ENCODE results near the gene FLNC. TPM values are rescaled to one million over a fixed set of nuclear protein-coding genes. Genes with fewer than 3 reads are reported as not detected.

Gene FLNC
- polyA plus RNA-seq, 3 donors: 0.01 TPM; not detected in 2

- Histone ChIP-seq H4K20me1 (ENCODE audit: insufficient read depth, low read length) (no peaks in the 10 kb centered on the region), H3K9me3 (replicated peaks in 1 of 2; ENCODE audit: control insufficient read depth in 1 of 2, insufficient read depth in 1 of 2, low read length in 2 of 2) (no peaks in the 10 kb centered on the region), H3K27ac (ENCODE audit: low read depth in 1 of 2, low read length in 2 of 2) (no peak overlapping the region), H3K79me2 (ENCODE audit: insufficient read depth, low read length) (no peaks in the 10 kb centered on the region), H3K36me3 (replicated peaks in 1 of 2; ENCODE audit: control insufficient read depth in 1 of 2, insufficient read depth in 2 of 2, low read length in 2 of 2) (no peaks in the 10 kb centered on the region), H3K4me3 (replicated peaks in 1 of 3; ENCODE audit: low read depth in 2 of 3, low read length in 3 of 3) (no peak overlapping the region), H3K4me2 (replicated peaks; ENCODE audit: extremely low read depth, low read length, poor library complexity, severe bottlenecking) (no peak overlapping the region), H3K27me3 (ENCODE audit: control insufficient read depth in 2 of 2, insufficient read depth in 2 of 2, low read length in 2 of 2) (no peaks in the 10 kb centered on the region), H3K9ac (ENCODE audit: insufficient read depth, low read length, poor library complexity, severe bottlenecking) (no peak overlapping the region), H3K4me1 (ENCODE audit: control insufficient read depth in 1 of 2, insufficient read depth in 2 of 2, low read length in 2 of 2) (no peaks in the 10 kb centered on the region), H2AFZ (ENCODE audit: insufficient read depth, low read depth, low read length, poor library complexity, severe bottlenecking) (no peak overlapping the region)
- intact Hi-C loops (cut with micrococcal nuclease): no loop called here
- 84% methylated on average over 5 of the region's 5 CpGs for WGBS (ENCODE audit: insufficient coverage)
- no peak for DNase-seq
- no peaks in the 10 kb centered on the region for H3K9me3 Mint-ChIP-seq
- TF ChIP-seq CTCF (IDR thresholded peaks at IDR 0.05): no peak
- H3K4me3 Mint-ChIP-seq: no peak overlapping the region
- peaks cover 3% of the 10 kb centered on the region for H3K4me1 Mint-ChIP-seq
- no peak overlapping the region for H3K27ac Mint-ChIP-seq
- peaks cover 2 to 5% (median 4%) of the 10 kb centered on the region in 3 donors for H3K27me3 Mint-ChIP-seq (ENCODE audit: low read depth in 3 of 3)
- H3K36me3 Mint-ChIP-seq: no peaks in the 10 kb centered on the region
These were observed 15.3 kb downstream of the FLNC start for GRCh38 chr7:128845475-128845874.

GRCh38 chr7:128845987-128846386 lies 15.8 kb downstream of the FLNC start:
- intact Hi-C loops (cut with micrococcal nuclease): no loop called here
- H3K4me3 ChIP-seq (replicated peaks in 1 of 3; ENCODE audit: low read depth in 2 of 3, low read length in 3 of 3): no peak overlapping the region
- H3K27ac ChIP-seq (ENCODE audit: low read depth in 1 of 2, low read length in 2 of 2): no peak overlapping the region
- Mint-ChIP-seq H3K27ac (no peak overlapping the region), H3K27me3 (ENCODE audit: low read depth in 3 of 3) (peaks cover 2 to 5% (median 4%) of the 10 kb centered on the region in 3 donors), H3K9me3 (no peaks in the 10 kb centered on the region), H3K36me3 (no peaks in the 10 kb centered on the region), H3K4me3 (no peak overlapping the region), H3K4me1 (peaks cover 3% of the 10 kb centered on the region)
- no peaks in the 10 kb centered on the region for H3K27me3 ChIP-seq (ENCODE audit: control insufficient read depth in 2 of 2, insufficient read depth in 2 of 2, low read length in 2 of 2)
- TF ChIP-seq CTCF (IDR thresholded peaks at IDR 0.05): no peak
- H4K20me1 ChIP-seq (ENCODE audit: insufficient read depth, low read length): no peaks in the 10 kb centered on the region
- no peaks in the 10 kb centered on the region for H3K79me2 ChIP-seq (ENCODE audit: insufficient read depth, low read length)
- WGBS (ENCODE audit: insufficient coverage): 92% methylated on average over 18 of the region's 19 CpGs
- H3K36me3 ChIP-seq (replicated peaks in 1 of 2; ENCODE audit: control insufficient read depth in 1 of 2, insufficient read depth in 2 of 2, low read length in 2 of 2): no peaks in the 10 kb centered on the region
- no peaks in the 10 kb centered on the region for H3K9me3 ChIP-seq (replicated peaks in 1 of 2; ENCODE audit: control insufficient read depth in 1 of 2, insufficient read depth in 1 of 2, low read length in 2 of 2)
- H3K9ac ChIP-seq (ENCODE audit: insufficient read depth, low read length, poor library complexity, severe bottlenecking): no peak overlapping the region
- DNase-seq: no peak
- no peak overlapping the region for H2AFZ ChIP-seq (ENCODE audit: insufficient read depth, low read depth, low read length, poor library complexity, severe bottlenecking)
- no peaks in the 10 kb centered on the region for H3K4me1 ChIP-seq (ENCODE audit: control insufficient read depth in 1 of 2, insufficient read depth in 2 of 2, low read length in 2 of 2)
- no peak overlapping the region for H3K4me2 ChIP-seq (replicated peaks; ENCODE audit: extremely low read depth, low read length, poor library complexity, severe bottlenecking)
